Skeletal muscle tissue (tissue), 4 donors: ENCODE measurements around the gene KCNT2. TPM values are rescaled to one million over a fixed set of nuclear protein-coding genes. Genes with fewer than 3 reads are reported as not detected.

ENCODE experiments used
- H3K27ac ChIP-seq: one replicate; pipeline ENCODE4 v1.7.0; 2013; ENCODE audit warnings: mild to moderate bottlenecking, low read depth, low read length, inconsistent platforms
- H3K27me3 ChIP-seq, 3 donors: one replicate each; pipeline ENCODE4 v1.7.0; 2013; ENCODE audit warnings: low read length in 3 of 3; ENCODE audit not compliant: control insufficient read depth in 3 of 3, insufficient read depth in 3 of 3
- H3K36me3 ChIP-seq, 3 donors: one replicate each; pipeline ENCODE4 v1.7.0; 2013; ENCODE audit warnings: low read length in 3 of 3; ENCODE audit not compliant: control insufficient read depth in 3 of 3, insufficient read depth in 3 of 3
- H3K4me1 ChIP-seq, 3 donors: one replicate each; pipeline ENCODE4 v1.7.0; 2013; ENCODE audit warnings: low read length in 3 of 3, mild to moderate bottlenecking in 3 of 3; ENCODE audit not compliant: control insufficient read depth in 3 of 3, insufficient read depth in 3 of 3
- H3K4me3 ChIP-seq, 3 donors: one replicate each; pipeline ENCODE4 v1.7.0; 2013; ENCODE audit warnings: low read length in 3 of 3
- H3K9ac ChIP-seq, 3 donors: one replicate each; pipeline ENCODE4 v1.7.0; 2013; ENCODE audit warnings: low read length in 3 of 3, mild to moderate bottlenecking in 3 of 3, moderate library complexity in 2 of 3, low read depth in 1 of 3
- H3K9me3 ChIP-seq, 3 donors: one replicate each; pipeline ENCODE4 v1.7.0; 2013; ENCODE audit warnings: low read length in 3 of 3; ENCODE audit not compliant: control insufficient read depth in 3 of 3
- total RNA-seq: library from RNA; depleted of rRNA; stranded (reverse); fragments of >200 nt; gene quantifications from one replicate; pipeline ENCODE4 v1.2.3, GENCODE V29; 2014
- donor health status: Osteomylitis.

The KCNT2 gene
- total RNA-seq, 1 donor from 2014 or later: 8.9 TPM

- Histone ChIP-seq H3K27me3 (no peaks in the 10 kb centered on the region), H3K9me3 (no peaks in the 10 kb centered on the region), H3K36me3 (no peaks in the 10 kb centered on the region), H3K4me1 (no peaks in the 10 kb centered on the region), H3K27ac (no peak overlapping the region), H3K4me3 (no peak overlapping the region), H3K9ac (no peak overlapping the region)
Observed at GRCh38 chr1:196464480-196464941, 143.7 kb downstream of the KCNT2 start.

DNA sequence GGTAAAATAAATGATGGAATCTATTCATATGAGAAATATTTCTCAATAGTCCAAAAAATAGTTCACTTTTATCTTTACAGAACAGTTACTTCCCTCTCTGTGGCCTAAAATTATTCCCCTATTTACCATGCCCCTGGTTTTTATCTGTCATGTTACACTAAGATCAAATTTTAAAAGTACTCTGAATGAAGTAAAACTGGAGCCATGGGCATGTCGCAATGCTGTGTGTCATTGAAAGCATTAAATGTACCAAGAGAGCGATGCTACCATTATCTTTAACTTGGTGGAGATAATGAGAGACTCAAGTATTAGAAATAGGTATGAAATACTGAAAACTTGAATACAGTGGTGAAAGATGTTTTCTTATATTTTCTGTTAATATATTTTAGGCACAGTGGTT, 146.2 kb downstream of the KCNT2 start:
- Histone ChIP-seq H3K27me3 (no peaks in the 10 kb centered on the region), H3K4me3 (no peak overlapping the region), H3K36me3 (no peaks in the 10 kb centered on the region), H3K9ac (no peak overlapping the region), H3K4me1 (no peaks in the 10 kb centered on the region), H3K27ac (no peak overlapping the region), H3K9me3 (no peaks in the 10 kb centered on the region)

DNA sequence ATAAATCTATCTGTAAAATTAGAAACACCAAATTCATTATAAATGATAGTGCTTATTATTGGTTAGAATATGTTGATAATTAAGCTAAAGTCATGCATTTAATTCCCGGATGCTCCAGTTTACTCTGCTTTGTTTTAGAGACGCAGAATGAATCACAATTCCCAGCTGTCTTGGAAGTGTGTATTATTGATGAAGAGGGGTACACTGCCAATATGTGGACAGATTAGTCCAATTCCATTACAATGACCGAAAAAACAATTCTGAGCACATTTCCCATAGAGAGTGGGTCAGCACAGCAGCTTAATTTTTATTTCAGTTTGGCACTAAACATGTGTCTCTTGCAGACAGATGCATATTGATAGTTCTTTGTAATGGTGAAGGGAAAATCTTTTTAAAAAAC, 146.7 kb downstream of the KCNT2 start:
- H3K9ac ChIP-seq: no peak overlapping the region
- no peak overlapping the region for H3K27ac ChIP-seq
- H3K4me3 ChIP-seq: no peak overlapping the region
- no peaks in the 10 kb centered on the region for H3K27me3 ChIP-seq
- no peaks in the 10 kb centered on the region for H3K36me3 ChIP-seq
- H3K4me1 ChIP-seq: no peaks in the 10 kb centered on the region
- no peaks in the 10 kb centered on the region for H3K9me3 ChIP-seq

- Histone ChIP-seq H3K9me3 (no peaks in the 10 kb centered on the region), H3K4me3 (no peak overlapping the region)
Observed at GRCh38 chr1:196459383-196459782, 148.9 kb downstream of the KCNT2 start.

DNA sequence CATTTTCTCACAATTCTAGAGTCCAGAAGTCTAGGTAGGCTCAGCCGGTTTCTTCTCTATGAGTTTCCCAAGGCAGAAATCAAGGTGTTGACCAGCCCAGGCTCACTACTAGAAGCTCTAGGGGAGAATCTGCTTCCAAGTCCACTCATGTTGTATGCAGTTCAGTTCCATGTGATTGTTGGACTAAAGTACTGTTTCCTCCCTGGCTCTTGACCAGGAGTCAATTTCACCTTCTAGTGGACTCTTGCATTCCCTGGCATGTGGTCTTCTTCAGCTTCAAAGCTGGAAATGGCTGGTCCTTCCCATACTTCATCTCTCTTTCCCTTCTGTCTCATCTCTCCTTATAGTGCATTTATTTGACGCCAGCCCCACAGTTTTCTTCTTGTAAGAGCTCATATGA, 153.4 kb downstream of the KCNT2 start:
- no peak overlapping the region for H3K27ac ChIP-seq
- H3K4me3 ChIP-seq: no peak overlapping the region
- H3K4me1 ChIP-seq: no peaks in the 10 kb centered on the region
- no peak overlapping the region for H3K9ac ChIP-seq
- H3K27me3 ChIP-seq: no peaks in the 10 kb centered on the region
- no peaks in the 10 kb centered on the region for H3K9me3 ChIP-seq
- H3K36me3 ChIP-seq: no peaks in the 10 kb centered on the region

More at GRCh38 chr1:196459383-196459782, 148.9 kb downstream of the KCNT2 start:
- H3K4me1 ChIP-seq: no peaks in the 10 kb centered on the region
- H3K27ac ChIP-seq: no peak overlapping the region
- H3K27me3 ChIP-seq: no peaks in the 10 kb centered on the region
- H3K9ac ChIP-seq: no peak overlapping the region
- H3K36me3 ChIP-seq: no peaks in the 10 kb centered on the region

GRCh38 chr1:196451103-196451502, 157.1 kb downstream of the KCNT2 start:
- Histone ChIP-seq H3K4me1 (no peaks in the 10 kb centered on the region), H3K27ac (no peak overlapping the region), H3K4me3 (no peak overlapping the region), H3K9ac (no peak overlapping the region), H3K36me3 (no peaks in the 10 kb centered on the region), H3K27me3 (no peaks in the 10 kb centered on the region), H3K9me3 (no peaks in the 10 kb centered on the region)

DNA sequence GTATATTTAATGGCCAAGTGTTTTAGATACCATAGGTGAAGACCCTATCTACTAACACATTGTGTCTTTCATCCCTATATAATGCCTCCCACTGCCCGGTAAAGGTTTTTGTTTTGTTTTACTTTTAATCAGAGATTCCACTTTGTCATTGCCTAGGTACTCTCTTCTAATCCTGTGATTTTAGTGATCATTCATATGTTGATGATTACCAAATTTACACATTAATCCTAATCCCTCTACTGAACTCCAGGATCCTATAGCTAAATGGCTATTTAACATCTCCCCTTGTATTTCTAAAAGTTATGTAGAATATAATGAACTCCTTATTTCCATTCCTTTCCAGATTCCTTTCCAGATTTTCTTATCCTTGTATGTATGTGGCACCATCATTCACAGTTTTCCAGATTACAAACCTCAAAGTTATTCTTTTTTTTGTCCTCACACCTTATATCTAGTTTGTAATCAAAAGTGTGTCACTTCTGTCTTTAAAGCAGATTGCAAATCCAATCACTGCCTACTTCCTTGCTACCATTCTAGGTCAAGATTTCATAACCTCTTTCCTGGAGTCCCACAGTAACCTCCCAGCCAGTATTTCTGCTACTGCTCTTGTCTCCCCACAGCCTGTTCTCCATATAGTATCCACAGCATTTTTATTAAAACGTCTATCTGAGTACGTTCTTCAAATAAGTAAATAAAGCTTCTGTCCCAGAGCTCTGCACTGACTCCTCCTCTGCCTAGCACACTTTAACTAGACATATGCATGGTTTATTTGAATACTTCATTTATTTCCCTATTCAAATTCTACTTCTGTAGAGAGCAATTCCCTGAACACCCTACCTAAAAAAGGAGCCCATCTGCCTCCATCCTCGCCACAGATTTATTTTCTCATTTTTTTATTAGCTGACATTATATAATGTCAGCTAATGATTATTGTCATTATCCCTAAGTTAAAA, 157.8 kb downstream of the KCNT2 start:
- Histone ChIP-seq H3K9me3 (no peaks in the 10 kb centered on the region), H3K36me3 (no peaks in the 10 kb centered on the region), H3K9ac (no peak overlapping the region), H3K27me3 (no peaks in the 10 kb centered on the region), H3K4me1 (no peaks in the 10 kb centered on the region), H3K4me3 (no peak overlapping the region), H3K27ac (no peak overlapping the region)

- Histone ChIP-seq H3K4me1 (no peaks in the 10 kb centered on the region), H3K4me3 (no peak overlapping the region), H3K27me3 (no peaks in the 10 kb centered on the region), H3K9ac (no peak overlapping the region), H3K27ac (no peak overlapping the region), H3K9me3 (no peaks in the 10 kb centered on the region), H3K36me3 (no peaks in the 10 kb centered on the region)
Observed at GRCh38 chr1:196449460-196449859, 158.8 kb downstream of the KCNT2 start.

DNA sequence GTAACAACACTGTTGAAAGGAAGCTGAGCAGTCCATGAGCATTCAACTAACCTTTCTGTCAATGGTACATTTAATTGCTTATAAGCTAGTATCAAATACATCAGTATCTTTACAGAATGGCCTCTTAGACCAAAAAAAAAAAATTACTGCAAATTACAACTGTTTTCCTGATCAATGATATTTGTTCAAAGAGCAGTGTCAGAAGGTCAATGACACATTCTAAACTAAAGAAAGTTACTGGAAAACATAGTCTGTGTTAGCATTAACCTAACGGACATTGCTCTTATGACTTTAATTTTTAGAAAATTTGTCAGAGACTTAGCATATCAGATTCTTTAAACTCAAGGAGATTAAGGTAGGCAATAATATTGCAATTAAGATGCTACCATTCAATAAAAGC, 162.5 kb downstream of the KCNT2 start:
- H3K27me3 ChIP-seq: no peaks in the 10 kb centered on the region
- H3K27ac ChIP-seq: no peak overlapping the region
- no peak overlapping the region for H3K9ac ChIP-seq
- H3K9me3 ChIP-seq: no peaks in the 10 kb centered on the region
- no peak overlapping the region for H3K4me3 ChIP-seq
- no peaks in the 10 kb centered on the region for H3K4me1 ChIP-seq
- H3K36me3 ChIP-seq: no peaks in the 10 kb centered on the region

DNA sequence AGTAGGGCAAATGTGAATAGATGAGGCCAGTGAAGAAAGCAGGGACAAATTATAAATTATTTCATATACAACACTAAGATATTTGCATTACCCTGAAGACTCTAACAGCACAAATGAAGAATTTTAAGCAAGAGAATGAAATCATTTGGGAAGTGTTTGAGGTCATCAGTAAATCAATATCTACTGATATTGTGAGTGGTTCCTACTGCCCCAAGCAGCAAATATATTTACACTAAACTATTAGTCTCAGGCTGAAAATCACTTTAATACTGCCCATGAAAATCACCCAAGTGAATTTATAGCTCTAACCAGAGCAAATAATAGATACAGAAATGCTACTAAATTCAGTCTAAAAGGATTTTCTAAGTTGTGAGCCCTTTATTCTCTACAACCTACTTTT, 163.6 kb downstream of the KCNT2 start:
- no peak overlapping the region for H3K9ac ChIP-seq
- H3K4me3 ChIP-seq: no peak overlapping the region
- no peaks in the 10 kb centered on the region for H3K9me3 ChIP-seq
- H3K36me3 ChIP-seq: no peaks in the 10 kb centered on the region
- H3K27ac ChIP-seq: no peak overlapping the region
- no peaks in the 10 kb centered on the region for H3K27me3 ChIP-seq
- H3K4me1 ChIP-seq: no peaks in the 10 kb centered on the region
